ENCODE measurements around the gene MAFB. TPM values are rescaled to one million over a fixed set of nuclear protein-coding genes. Genes with fewer than 3 reads are reported as not detected.

The MAFB gene
- total RNA-seq, 1 experiment from 2014 or later, result 0.22 TPM

DNA sequence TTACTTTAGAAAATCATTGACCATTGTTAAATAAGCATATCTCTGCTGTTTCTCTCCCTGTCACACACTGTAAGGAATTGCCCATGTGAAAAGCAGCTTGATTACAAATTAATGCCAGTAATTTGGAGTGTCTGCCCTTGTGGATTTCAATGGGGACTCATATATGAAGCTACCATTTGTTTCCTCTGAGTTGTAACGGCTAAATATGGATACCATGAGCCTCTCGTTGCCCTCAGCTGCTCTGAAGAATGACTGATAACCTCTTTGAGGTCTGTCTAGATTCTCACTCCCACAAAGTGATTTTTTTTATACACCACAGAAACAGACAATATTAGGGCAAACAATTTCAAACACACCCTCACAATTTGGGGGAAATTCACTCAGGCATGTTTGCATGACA lies 40.0 kb upstream of the MAFB start:
- Histone ChIP-seq H3K9me3 (ENCODE audit: control insufficient read depth in 1 of 2, insufficient read depth in 1 of 2, low read depth in 1 of 2, low read length in 2 of 2) (no peaks in the 10 kb centered on the region), H3K9me2 (ENCODE audit: insufficient read depth) (no peaks in the 10 kb centered on the region; the same call in 1 of the 2 replicates), H2AFZ (ENCODE audit: low read depth, low read length, poor library complexity, severe bottlenecking) (peak overlapping the region; percentile 22), H3K4me2 (ENCODE audit: low read length) (no peak overlapping the region), H3K4me1 (ENCODE audit: control insufficient read depth in 1 of 2, insufficient read depth in 2 of 2, low read length in 2 of 2) (no peaks in the 10 kb centered on the region), H3K9ac (ENCODE audit: low read length) (no peak overlapping the region), H3K4me3 (replicated peaks in 1 of 2; ENCODE audit: low read depth in 1 of 2, low read length in 2 of 2) (no peak overlapping the region), H3K27me3 (ENCODE audit: insufficient read depth, low read length) (no peaks in the 10 kb centered on the region), H4K20me1 (ENCODE audit: insufficient read depth) (no peaks in the 10 kb centered on the region), H3K79me2 (ENCODE audit: insufficient read depth, low read length) (no peaks in the 10 kb centered on the region), H3K36me3 (ENCODE audit: control insufficient read depth in 1 of 2, insufficient read depth in 2 of 2, low read length in 2 of 2) (no peaks in the 10 kb centered on the region), H3K27ac (ENCODE audit: low read depth, low read length) (no peak overlapping the region)
- ATAC-seq (no peak), DNase-seq (ENCODE audit: low read depth, low spot score) (no peak)
- intact Hi-C loops (cut with micrococcal nuclease), result no loop called here
- ChIA-PET RAD21 (ENCODE audit: low non-redundant PET in 1 of 2, low total read pairs in 2 of 2, uncharacterized antibody in 2 of 2, unreplicated experiment in 2 of 2) (no interaction called here), POLR2A (no interaction called here), CTCF (interaction anchor here (0.7 to 1.4 kb wide), 3 partner anchors 10 to 22 kb away, joined by 3 to 8 read pairs (median 4); no protein-coding TSS in a partner anchor)
- BruUV-seq (replicated peaks), result no TSS peak
- no peak for TF ChIP-seq POLR2A (IDR thresholded peaks at IDR 0.05; ENCODE audit: borderline replicate concordance, extremely low read depth, insufficient read depth, insufficient read length)
- TF ChIP-seq, protein P1, sequence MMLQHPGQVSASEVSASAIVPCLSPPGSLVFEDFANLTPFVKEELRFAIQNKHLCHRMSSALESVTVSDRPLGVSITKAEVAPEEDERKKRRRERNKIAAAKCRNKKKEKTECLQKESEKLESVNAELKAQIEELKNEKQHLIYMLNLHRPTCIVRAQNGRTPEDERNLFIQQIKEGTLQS (IDR thresholded peaks at IDR 0.05), result no peak
- TF ChIP-seq EZH2 (IDR thresholded peaks at IDR 0.05), result no peak
- no peak for TF ChIP-seq JUND (IDR thresholded peaks at IDR 0.05)
- no peak for TF ChIP-seq CBX3 (IDR thresholded peaks at IDR 0.05; ENCODE audit: low read depth)
- TF ChIP-seq YY1 (IDR thresholded peaks at IDR 0.05; ENCODE audit: extremely low read depth, insufficient replicate concordance, low read depth, low read length), result no peak
- TF ChIP-seq CEBPB (IDR thresholded peaks at IDR 0.05; ENCODE audit: low read depth), result no peak
- TF ChIP-seq SP1 (IDR thresholded peaks at IDR 0.05; ENCODE audit: low read depth), result no peak
- TF ChIP-seq SIN3A (IDR thresholded peaks at IDR 0.05; ENCODE audit: low read depth), result no peak
- TF ChIP-seq EGR1 (IDR thresholded peaks at IDR 0.05; ENCODE audit: low read depth), result no peak
- no peak for TF ChIP-seq ZFX (IDR thresholded peaks at IDR 0.05)
- TF ChIP-seq ZBTB33 (IDR thresholded peaks at IDR 0.05; ENCODE audit: extremely low read depth, insufficient replicate concordance, low read length), result no peak
- no peak for TF ChIP-seq EZH2phosphoT487 (IDR thresholded peaks at IDR 0.05; ENCODE audit: borderline replicate concordance)
